ENCODE data around the gene TMEM38B. TPM values are rescaled to one million over a fixed set of nuclear protein-coding genes. Genes with fewer than 3 reads are reported as not detected.
"Not testable (repeated sequence)": the region's sequence is repeated elsewhere in the genome, so short reads cannot be mapped to it uniquely, and the experiment has no call there.

Gene TMEM38B
- total RNA-seq, 1 donor from 2014 or later: 8.0 TPM

- Mint-ChIP-seq H3K4me1 (ENCODE audit: unreplicated experiment) (no peaks in the 10 kb centered on the region), H3K9me3 (ENCODE audit: unreplicated experiment) (no peaks in the 10 kb centered on the region), H3K4me3 (ENCODE audit: unreplicated experiment) (no peak overlapping the region), H3K27ac (ENCODE audit: unreplicated experiment) (no peak overlapping the region), H3K36me3 (ENCODE audit: unreplicated experiment) (no peaks in the 10 kb centered on the region), H3K27me3 (ENCODE audit: unreplicated experiment) (no peaks in the 10 kb centered on the region)
- TF ChIP-seq, protein P1, sequence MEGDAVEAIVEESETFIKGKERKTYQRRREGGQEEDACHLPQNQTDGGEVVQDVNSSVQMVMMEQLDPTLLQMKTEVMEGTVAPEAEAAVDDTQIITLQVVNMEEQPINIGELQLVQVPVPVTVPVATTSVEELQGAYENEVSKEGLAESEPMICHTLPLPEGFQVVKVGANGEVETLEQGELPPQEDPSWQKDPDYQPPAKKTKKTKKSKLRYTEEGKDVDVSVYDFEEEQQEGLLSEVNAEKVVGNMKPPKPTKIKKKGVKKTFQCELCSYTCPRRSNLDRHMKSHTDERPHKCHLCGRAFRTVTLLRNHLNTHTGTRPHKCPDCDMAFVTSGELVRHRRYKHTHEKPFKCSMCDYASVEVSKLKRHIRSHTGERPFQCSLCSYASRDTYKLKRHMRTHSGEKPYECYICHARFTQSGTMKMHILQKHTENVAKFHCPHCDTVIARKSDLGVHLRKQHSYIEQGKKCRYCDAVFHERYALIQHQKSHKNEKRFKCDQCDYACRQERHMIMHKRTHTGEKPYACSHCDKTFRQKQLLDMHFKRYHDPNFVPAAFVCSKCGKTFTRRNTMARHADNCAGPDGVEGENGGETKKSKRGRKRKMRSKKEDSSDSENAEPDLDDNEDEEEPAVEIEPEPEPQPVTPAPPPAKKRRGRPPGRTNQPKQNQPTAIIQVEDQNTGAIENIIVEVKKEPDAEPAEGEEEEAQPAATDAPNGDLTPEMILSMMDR (IDR thresholded peaks at IDR 0.05): no peak
- no peak for DNase-seq (ENCODE audit: extremely low spot score, unreplicated experiment)
Observed at GRCh38 chr9:105760053-105760452, 65.7 kb downstream of the TMEM38B start.

DNA sequence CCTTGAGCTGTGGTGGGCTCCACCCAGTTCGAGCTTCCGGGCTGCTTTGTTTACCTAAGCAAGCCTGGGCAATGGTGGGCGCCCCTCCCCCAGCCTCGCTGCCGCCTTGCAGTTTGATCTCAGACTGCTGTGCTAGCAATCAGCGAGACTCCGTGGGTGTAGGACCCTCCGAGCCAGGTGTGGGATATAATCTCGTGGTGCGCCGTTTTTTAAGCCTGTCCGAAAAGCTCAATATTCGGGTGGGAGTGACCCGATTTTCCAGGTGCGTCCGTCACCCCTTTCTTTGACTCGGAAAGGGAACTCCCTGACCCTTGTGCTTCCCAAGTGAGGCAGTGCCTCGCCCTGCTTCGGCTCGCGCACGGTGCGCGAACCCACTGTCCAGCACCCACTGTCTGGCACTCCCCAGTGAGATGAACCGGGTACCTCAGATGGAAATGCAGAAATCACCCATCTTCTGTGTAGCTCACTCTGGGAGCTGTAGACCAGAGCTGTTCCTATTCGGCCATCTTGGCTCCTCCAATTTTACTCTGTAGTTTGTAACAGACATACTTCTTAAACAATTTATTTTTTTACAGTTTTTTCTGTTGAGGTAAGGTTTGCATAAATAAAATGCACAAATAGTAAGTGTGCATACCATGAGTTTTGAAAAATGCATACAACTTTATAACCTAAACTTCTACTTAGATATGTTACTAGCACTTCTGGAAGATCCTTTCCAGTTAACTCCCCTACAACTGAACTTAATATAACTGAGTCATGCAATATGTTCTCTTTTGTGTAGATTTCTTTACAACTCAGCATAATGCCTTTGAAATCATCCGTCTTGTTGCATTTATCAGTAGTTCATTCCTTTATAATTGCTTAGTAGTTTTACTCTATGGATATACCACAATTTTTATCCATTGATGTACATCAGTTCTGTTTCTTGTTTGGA lies 88.5 kb downstream of the TMEM38B start:
- not testable (repeated sequence) for H3K27me3 Mint-ChIP-seq (ENCODE audit: unreplicated experiment); H3K9me3 Mint-ChIP-seq (ENCODE audit: unreplicated experiment); H3K4me1 Mint-ChIP-seq (ENCODE audit: unreplicated experiment); DNase-seq (ENCODE audit: extremely low spot score, unreplicated experiment); H3K36me3 Mint-ChIP-seq (ENCODE audit: unreplicated experiment)
- H3K27ac Mint-ChIP-seq (ENCODE audit: unreplicated experiment): peak overlapping the region; percentile 76
- peak overlapping the region; percentile 73 for H3K4me3 Mint-ChIP-seq (ENCODE audit: unreplicated experiment)

- DNase-seq (ENCODE audit: extremely low spot score, unreplicated experiment); H3K4me3 Mint-ChIP-seq (ENCODE audit: unreplicated experiment); H3K36me3 Mint-ChIP-seq (ENCODE audit: unreplicated experiment); H3K4me1 Mint-ChIP-seq (ENCODE audit: unreplicated experiment); H3K27ac Mint-ChIP-seq (ENCODE audit: unreplicated experiment); H3K27me3 Mint-ChIP-seq (ENCODE audit: unreplicated experiment); H3K9me3 Mint-ChIP-seq (ENCODE audit: unreplicated experiment): not testable (repeated sequence)
Observed at GRCh38 chr9:105783495-105783872, 89.1 kb downstream of the TMEM38B start.

GRCh38 chr9:105786796-105787195 lies 92.5 kb downstream of the TMEM38B start:
- not testable (repeated sequence) for H3K36me3 Mint-ChIP-seq (ENCODE audit: unreplicated experiment); DNase-seq (ENCODE audit: extremely low spot score, unreplicated experiment); H3K4me3 Mint-ChIP-seq (ENCODE audit: unreplicated experiment); H3K4me1 Mint-ChIP-seq (ENCODE audit: unreplicated experiment); H3K27ac Mint-ChIP-seq (ENCODE audit: unreplicated experiment); H3K27me3 Mint-ChIP-seq (ENCODE audit: unreplicated experiment)
- H3K9me3 Mint-ChIP-seq (ENCODE audit: unreplicated experiment): peaks cover 12% of the 10 kb centered on the region

- Mint-ChIP-seq H3K36me3 (ENCODE audit: unreplicated experiment) (no peaks in the 10 kb centered on the region), H3K4me1 (ENCODE audit: unreplicated experiment) (no peaks in the 10 kb centered on the region), H3K9me3 (ENCODE audit: unreplicated experiment) (no peaks in the 10 kb centered on the region), H3K27me3 (ENCODE audit: unreplicated experiment) (no peaks in the 10 kb centered on the region), H3K4me3 (ENCODE audit: unreplicated experiment) (no peak overlapping the region), H3K27ac (ENCODE audit: unreplicated experiment) (no peak overlapping the region)
- DNase-seq (ENCODE audit: extremely low spot score, unreplicated experiment): no peak
- TF ChIP-seq, protein P1 (IDR thresholded peaks at IDR 0.05): no peak
Observed at GRCh38 chr9:105816202-105816744, 121.9 kb downstream of the TMEM38B start.

DNA sequence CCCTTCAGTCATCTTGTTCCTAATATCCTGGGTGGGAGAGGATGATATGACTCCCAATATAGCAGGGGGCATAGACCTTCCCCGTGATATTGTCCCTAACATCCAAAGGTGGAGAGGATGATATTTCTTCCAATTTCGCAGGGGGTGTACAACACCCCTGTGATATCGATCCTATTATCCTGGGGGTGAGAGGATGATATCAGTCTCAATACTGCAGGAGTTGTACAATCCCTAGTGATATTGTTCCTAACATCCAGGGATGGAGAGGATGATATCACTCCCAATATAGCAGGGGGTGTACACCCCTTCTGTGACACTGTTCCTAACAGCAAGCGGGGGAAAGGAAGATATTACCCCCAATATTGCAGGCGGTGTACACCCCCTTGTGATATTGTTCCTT lies 122.6 kb downstream of the TMEM38B start:
- no peak overlapping the region for H3K4me3 Mint-ChIP-seq (ENCODE audit: unreplicated experiment)
- no peak overlapping the region for H3K27ac Mint-ChIP-seq (ENCODE audit: unreplicated experiment)

More for the DNA sequence above, 122.6 kb downstream of the TMEM38B start:
- DNase-seq (ENCODE audit: extremely low spot score, unreplicated experiment): no peak
- no peaks in the 10 kb centered on the region for H3K36me3 Mint-ChIP-seq (ENCODE audit: unreplicated experiment)
- H3K4me1 Mint-ChIP-seq (ENCODE audit: unreplicated experiment): no peaks in the 10 kb centered on the region
- no peaks in the 10 kb centered on the region for H3K9me3 Mint-ChIP-seq (ENCODE audit: unreplicated experiment)
- TF ChIP-seq, protein P1 (IDR thresholded peaks at IDR 0.05): no peak
- H3K27me3 Mint-ChIP-seq (ENCODE audit: unreplicated experiment): no peaks in the 10 kb centered on the region

All from osteocyte (in vitro differentiated cells).